Measurements from ENCODE around the gene EMILIN1.

- TF ChIP-seq CTCF (IDR thresholded peaks at IDR 0.05) = no peak
- TF ChIP-seq POLR2A (IDR thresholded peaks at IDR 0.05) = no peak
These were observed 38.1 kb upstream of the EMILIN1 start for GRCh38 chr2:27040282-27040681.

Measured in right lobe of liver (tissue), 4 donors.